H1 (cell line): Measurements from ENCODE around the gene YIF1A. TPM values are rescaled to one million over a fixed set of nuclear protein-coding genes. Genes with fewer than 3 reads are reported as not detected.

Experiments
- CTCF ChIA-PET: fragments of 300-600 bp; sonication (Branson Sonifier 250); formaldehyde crosslinking; loops from one replicate; lab custom pipeline; 2021; ENCODE audit not compliant: partially characterized antibody; lab: Charles Lee
- POLR2A ChIA-PET: fragments of 300-600 bp; sonication (Branson Sonifier 250); formaldehyde crosslinking; loops from one replicate; lab custom pipeline; 2021; ENCODE audit warnings: inconsistent platforms; ENCODE audit not compliant: partially characterized antibody; lab: Charles Lee
- DNase-seq, 2 experiments: peaks; one replicate each; pipeline versions ENCODE4 v3.0.0 to v3.0.0-alpha.2; 2010 to 2022; ENCODE audit warnings: low spot score in 2 of 2, low read depth in 1 of 2, mixed read lengths in 1 of 2
- FAIRE-seq: peaks from 2 replicates; lab custom pipeline; 2011; peaks lifted over from hg19 to GRCh38; lab: Jason Lieb, UNC
- H2AFZ ChIP-seq: 2 replicates; pipeline ENCODE4 v1.8.1; 2012; ENCODE audit warnings: low read length, inconsistent platforms
- H2AK5ac ChIP-seq: 2 replicates; pipeline ENCODE4 v1.6.1; 2013; ENCODE audit warnings: low read depth, low read length
- H2BK120ac ChIP-seq: replicated peaks from 2 replicates; pipeline ENCODE3; 2013; ENCODE audit warnings: low read depth, low read length, inconsistent platforms
- H2BK12ac ChIP-seq: 2 replicates; pipeline ENCODE4 v1.6.1; 2013; ENCODE audit warnings: low read depth, low read length
- H2BK15ac ChIP-seq: 2 replicates; pipeline ENCODE4 v1.6.1; 2013; ENCODE audit warnings: low read length
- H2BK20ac ChIP-seq: 2 replicates; pipeline ENCODE4 v1.6.1; 2013; ENCODE audit warnings: low read length
- H2BK5ac ChIP-seq: 2 replicates; pipeline ENCODE4 v1.6.1; 2013; ENCODE audit warnings: low read depth, low read length
- H3K14ac ChIP-seq: 2 replicates; pipeline ENCODE4 v1.6.1; 2013; ENCODE audit warnings: inconsistent platforms; ENCODE audit not compliant: insufficient read length
- H3K18ac ChIP-seq: 2 replicates; pipeline ENCODE4 v1.6.1; 2013; ENCODE audit warnings: low read length; ENCODE audit errors: extremely low read depth
- H3K23ac ChIP-seq: 2 replicates; pipeline ENCODE4 v1.6.1; 2013; ENCODE audit warnings: inconsistent platforms; ENCODE audit not compliant: insufficient read length
- H3K23me2 ChIP-seq: 2 replicates; pipeline ENCODE4 v1.6.1; 2013; ENCODE audit warnings: low read depth, low read length
- H3K27ac ChIP-seq: 2 replicates; pipeline ENCODE4 v1.6.1; 2011; ENCODE audit warnings: low read depth, low read length, inconsistent platforms
- H3K27me3 ChIP-seq, 4 experiments: replicated peaks in 1 of 4; 1 replicate in 1 of 4; 2 replicates in 3 of 4; pipeline versions ENCODE4 v1.6.1 to v1.8.1; 2011 to 2013; ENCODE audit warnings: low read length in 3 of 4, mild to moderate bottlenecking in 3 of 4, inconsistent platforms in 2 of 4, mixed read lengths in 2 of 4, moderate library complexity in 1 of 4; ENCODE audit not compliant: control insufficient read depth in 3 of 4, insufficient read depth in 3 of 4; ENCODE audit errors: extremely low read depth in 1 of 4
- H3K36me3 ChIP-seq, 4 experiments: 2 replicates each; pipeline versions ENCODE4 v1.6.1 to v1.8.1; 2011 to 2013; ENCODE audit warnings: mild to moderate bottlenecking in 4 of 4, low read length in 3 of 4, moderate library complexity in 2 of 4, control low read depth in 1 of 4, inconsistent platforms in 1 of 4; ENCODE audit not compliant: insufficient read depth in 4 of 4, control insufficient read depth in 2 of 4
- H3K4ac ChIP-seq: replicated peaks from 2 replicates; pipeline ENCODE3; 2013; ENCODE audit warnings: low read length, low read depth, mixed read lengths, inconsistent platforms; ENCODE audit not compliant: insufficient read length
- H3K4me1 ChIP-seq, 4 experiments: replicated peaks in 1 of 4; 1 replicate in 1 of 4; 2 replicates in 3 of 4; pipeline versions ENCODE4 v1.6.1 to v1.8.1; 2011 to 2013; ENCODE audit warnings: low read length in 3 of 4, inconsistent platforms in 2 of 4, mixed read lengths in 1 of 4; ENCODE audit not compliant: insufficient read depth in 4 of 4, control insufficient read depth in 3 of 4
- H3K4me2 ChIP-seq, 2 experiments: 2 replicates each; pipeline versions ENCODE4 v1.6.1 to v1.8.1; 2011 to 2013; ENCODE audit warnings: low read depth in 2 of 2, low read length in 2 of 2, control low read depth in 1 of 2, inconsistent platforms in 1 of 2, mild to moderate bottlenecking in 1 of 2; ENCODE audit not compliant: insufficient read depth in 1 of 2
- H3K4me3 ChIP-seq, 4 experiments: fragments of 200-600, 300-600 bp in 1 of 4; sonication (generic), shearing (Covaris generic), sonication (Bioruptor Twin) in 1 of 4; 2 replicates each; pipeline versions ENCODE4 v1.5.1 to v1.8.1; 2011 to 2016; ENCODE audit warnings: low read length in 4 of 4, low read depth in 3 of 4, control low read depth in 2 of 4, inconsistent platforms in 2 of 4, mild to moderate bottlenecking in 2 of 4, mixed read lengths in 1 of 4, moderate library complexity in 1 of 4; ENCODE audit not compliant: insufficient read depth in 2 of 4; ENCODE audit errors: extremely low read depth in 1 of 4
- H3K56ac ChIP-seq: replicated peaks from 2 replicates; pipeline ENCODE3; 2013; ENCODE audit warnings: low read depth, mild to moderate bottlenecking, mixed read lengths, low read length, inconsistent platforms; ENCODE audit not compliant: insufficient read length
- H3K79me1 ChIP-seq: 2 replicates; pipeline ENCODE4 v1.6.1; 2013; ENCODE audit warnings: low read depth, low read length, control low read depth
- H3K79me2 ChIP-seq, 2 experiments: 2 replicates each; pipeline versions ENCODE4 v1.6.1 to v1.8.1; 2012 to 2013; ENCODE audit warnings: low read length in 2 of 2, mild to moderate bottlenecking in 2 of 2, inconsistent platforms in 1 of 2; ENCODE audit not compliant: insufficient read depth in 2 of 2, control insufficient read depth in 1 of 2
- H3K9ac ChIP-seq, 4 experiments: replicated peaks in 1 of 4; 1 replicate in 1 of 4; 2 replicates in 3 of 4; pipeline versions ENCODE4 v1.6.1 to v1.8.1; 2011 to 2013; ENCODE audit warnings: low read depth in 3 of 4, low read length in 3 of 4, control low read depth in 2 of 4, mild to moderate bottlenecking in 2 of 4, moderate library complexity in 2 of 4, inconsistent platforms in 1 of 4; ENCODE audit errors: extremely low read depth in 1 of 4
- H3K9me3 ChIP-seq, 2 experiments: 2 replicates each; pipeline versions ENCODE4 v1.6.1 to v1.8.1; 2012 to 2013; ENCODE audit warnings: mild to moderate bottlenecking in 2 of 2, moderate library complexity in 2 of 2, control low read depth in 1 of 2, inconsistent platforms in 1 of 2, low read depth in 1 of 2, low read length in 1 of 2, mixed read lengths in 1 of 2; ENCODE audit not compliant: insufficient read depth in 2 of 2
- H4K20me1 ChIP-seq, 2 experiments: replicated peaks in 1 of 2; 2 replicates each; pipeline versions ENCODE3 to v1.8.1; 2011 to 2013; ENCODE audit warnings: inconsistent platforms in 2 of 2, low read length in 2 of 2, mild to moderate bottlenecking in 1 of 2; ENCODE audit not compliant: insufficient read depth in 2 of 2, control insufficient read depth in 1 of 2
- H4K5ac ChIP-seq: 2 replicates; pipeline ENCODE4 v1.6.1; 2013; ENCODE audit warnings: low read length, low read depth, mixed read lengths, inconsistent platforms; ENCODE audit not compliant: insufficient read length
- H4K8ac ChIP-seq: 2 replicates; pipeline ENCODE4 v1.8.0; 2013; ENCODE audit warnings: mild to moderate bottlenecking, moderate library complexity, low read length, inconsistent platforms; ENCODE audit not compliant: insufficient read depth; ENCODE audit errors: extremely low read depth
- H4K91ac ChIP-seq: replicated peaks from 2 replicates; pipeline ENCODE3; 2013; ENCODE audit warnings: low read length, mixed read lengths, inconsistent platforms; ENCODE audit not compliant: insufficient read length
- CBX5 ChIP-seq: fragments of 300-800, 300-1000 bp; sonication (generic); IDR thresholded peaks from 2 replicates; pipeline ENCODE4 v1.7.1; 2016; ENCODE audit warnings: antibody characterized with exemption, low read length, low read depth
- EZH2 ChIP-seq: fragments of 200-600 bp; sonication (generic); IDR thresholded peaks from 2 replicates; pipeline ENCODE4 v1.7.1; 2012; ENCODE audit warnings: low read depth, mild to moderate bottlenecking, moderate library complexity, low read length, inconsistent platforms; ENCODE audit not compliant: severe bottlenecking
- KDM4A ChIP-seq: IDR thresholded peaks from one replicate; pipeline ENCODE4 v1.7.1; 2012; ENCODE audit warnings: low read depth, mild to moderate bottlenecking, moderate library complexity, low read length, inconsistent platforms; ENCODE audit not compliant: severe bottlenecking
- MAX ChIP-seq: IDR thresholded peaks from 2 replicates; pipeline ENCODE4 v1.6.1; 2012; ENCODE audit warnings: inconsistent platforms
- NANOG ChIP-seq: IDR thresholded peaks from 2 replicates; pipeline ENCODE4 v1.6.1; 2011; ENCODE audit warnings: low read length, low read depth, mild to moderate bottlenecking, inconsistent platforms; ENCODE audit not compliant: insufficient read depth, poor library complexity, severe bottlenecking
- PHF8 ChIP-seq: fragments of 200-600 bp; sonication (generic); conservative IDR thresholded peaks from 2 replicates; pipeline ENCODE4 v1.7.1; 2012; ENCODE audit warnings: low read depth, mild to moderate bottlenecking, inconsistent platforms, low read length, moderate library complexity
- POLR2A ChIP-seq, 2 experiments: IDR thresholded peaks; 1 replicate in 1 of 2; 2 replicates in 1 of 2; pipeline ENCODE4 v1.6.1; 2011; ENCODE audit warnings: low read depth in 2 of 2, low read length in 2 of 2, mild to moderate bottlenecking in 2 of 2; ENCODE audit errors: control extremely low read depth in 1 of 2
- POLR2AphosphoS5 ChIP-seq: IDR thresholded peaks from 2 replicates; pipeline ENCODE4 v1.6.1; 2011; ENCODE audit warnings: low read depth, low read length
- RBBP5 ChIP-seq: IDR thresholded peaks from 2 replicates; pipeline ENCODE4 v1.7.1; 2012; ENCODE audit warnings: low read depth, mild to moderate bottlenecking, inconsistent platforms, low read length, moderate library complexity, borderline replicate concordance
- RNF2 ChIP-seq: fragments of 200-900, 300-1000 bp; sonication (generic); IDR thresholded peaks from 2 replicates; pipeline ENCODE4 v1.7.1; 2016; ENCODE audit warnings: borderline replicate concordance, low read depth, mild to moderate bottlenecking, antibody characterized with exemption, low read length; ENCODE audit not compliant: poor library complexity, severe bottlenecking; ENCODE audit errors: missing control alignments
- SRF ChIP-seq: IDR thresholded peaks from 2 replicates; pipeline ENCODE4 v1.6.1; 2011; ENCODE audit warnings: mild to moderate bottlenecking, low read depth, low read length, moderate library complexity
- TAF1 ChIP-seq: IDR thresholded peaks from 2 replicates; pipeline ENCODE4 v1.6.1; 2011; ENCODE audit warnings: mild to moderate bottlenecking, low read depth, low read length
- TEAD4 ChIP-seq: IDR thresholded peaks from 2 replicates; pipeline ENCODE4 v1.6.1; 2012; ENCODE audit warnings: low read depth, low read length, inconsistent platforms, mixed read lengths
- YY1 ChIP-seq: IDR thresholded peaks from 2 replicates; pipeline ENCODE4 v1.6.1; 2011; ENCODE audit warnings: low read depth, mild to moderate bottlenecking, low read length
- WGBS, 2 experiments: shearing (Covaris generic) in 1 of 2; methylation state at CpG; one replicate each; pipeline versions ENCODE4 v1.1.6 to v1.1.7; 2013 to 2015; ENCODE audit warnings: low lambda C conversion rate in 2 of 2, mixed read lengths in 2 of 2, inconsistent platforms in 1 of 2, low coverage in 1 of 2, missing lambda C conversion rate in 1 of 2; ENCODE audit not compliant: insufficient replicate concordance in 2 of 2, insufficient coverage in 1 of 2, insufficient read length in 1 of 2; ENCODE audit errors: extremely low coverage in 1 of 2, missing lambda C conversion rate in 1 of 2; 5-methylcytosine and 5-hydroxymethylcytosine counted together
- polyA plus RNA-seq, 7 experiments: library from polyadenylated mRNA; depleted of rRNA in 3 of 7; stranded (reverse) in 5 of 7; unstranded in 2 of 7; fragments of >200 nt in 5 of 7; fragments of 200-250 nt in 2 of 7; gene quantifications; 1 replicate in 5 of 7; 2 replicates in 1 of 7; 4 replicates in 1 of 7; pipeline versions ENCODE4 v1.2.1 to v1.2.3, GENCODE V29; 2011 to 2013; ENCODE audit warnings: missing spikeins in 2 of 7, mixed read lengths in 2 of 7
- total RNA-seq: library from RNA; stranded (reverse); fragmentation: NEBNext Ultra II Directional; extraction: Animal tissue kit (Norgen Biotek cat#: 25700); gene quantifications from 2 replicates; pipeline ENCODE4 v1.2.1, GENCODE V29; 2021

Gene YIF1A
- total and polyA plus RNA-seq, 2 of the 8 experiments (the other 6 are each of a cell fraction or from before 2014, with no cell fraction given): 70.1 to 178 TPM

DNA sequence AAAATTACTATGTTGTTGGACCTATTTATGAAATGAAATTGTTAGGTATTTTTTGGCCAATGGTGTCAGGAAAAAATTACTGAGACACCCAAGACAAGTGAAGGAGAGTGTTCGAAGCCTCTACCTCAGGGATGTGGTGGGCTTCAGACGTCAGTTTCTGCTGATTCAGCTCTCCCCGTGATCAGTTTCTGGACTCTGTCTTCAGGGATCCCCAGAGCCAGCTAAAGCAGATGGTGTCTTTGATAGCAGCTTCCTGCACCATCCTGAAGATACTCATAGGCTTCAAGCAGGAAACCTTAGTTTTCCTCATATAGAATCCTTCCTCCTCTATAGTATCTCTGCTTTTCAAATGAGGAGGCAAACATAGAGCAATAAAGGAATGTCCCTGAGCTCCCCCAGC, 20.5 kb upstream of the YIF1A start:
- ChIA-PET POLR2A (interaction anchor here (1.2 to 4.1 kb wide), 4 partner anchors 14 to 61 kb away, joined by 4 to 16 read pairs (median 5); partner anchors contain the start of gene BRMS1), CTCF (interaction anchor here (1.0 to 11.7 kb wide), 7 partner anchors 8 to 35 kb away, joined by 4 to 242 read pairs (median 57); partner anchors contain the start of genes BRMS1, RIN1, TMEM151A and YIF1A)
- FAIRE-seq (no peak), DNase-seq (no peak)
- Histone ChIP-seq H3K56ac (no peak overlapping the region), H4K91ac (no peak overlapping the region), H3K4me1 (peaks cover 3 to 13% (median 6%) of the 10 kb centered on the region in 4 experiments; a peak in 6 of 7 replicates), H4K20me1 (no peaks in the 10 kb centered on the region), H4K8ac (no peak overlapping the region), H2AFZ (no peak overlapping the region), H3K23ac (no peak overlapping the region), H2BK20ac (no peak overlapping the region), H3K9me3 (no peaks in the 10 kb centered on the region), H3K79me1 (no peaks in the 10 kb centered on the region), H4K5ac (no peak overlapping the region), H2AK5ac (no peak overlapping the region), H3K4me3 (no peak overlapping the region), H3K36me3 (no peaks in the 10 kb centered on the region), H2BK12ac (0 out of 2 replicates have a peak overlapping the region, but pooled peaks have one; percentile 23), H2BK5ac (no peak overlapping the region), H3K4ac (no peak overlapping the region), H3K27ac (no peak overlapping the region), H3K14ac (no peak overlapping the region), H3K23me2 (peaks cover 8% of the 10 kb centered on the region), H2BK15ac (no peak overlapping the region), H3K9ac (no peak overlapping the region), H3K27me3 (peaks cover 0 to 3% (median 0%) of the 10 kb centered on the region in 4 experiments; a peak in 2 of 7 replicates), H3K18ac (no peak overlapping the region), H3K79me2 (no peaks in the 10 kb centered on the region), H3K4me2 (no peak overlapping the region), H2BK120ac (no peak overlapping the region)
- WGBS, 2 experiments: 77% methylated on average over 3 of the region's 3 CpGs; no CpG with 5 or more reads in 1 of the 2 experiments
- no peak for TF ChIP-seq SRF
- no peak for TF ChIP-seq RBBP5
- no peak for TF ChIP-seq YY1
- no peak for TF ChIP-seq NANOG
- no peak for TF ChIP-seq CBX5
- no peak for TF ChIP-seq MAX
- no peak for TF ChIP-seq POLR2AphosphoS5
- TF ChIP-seq PHF8: no peak
- TF ChIP-seq EZH2: no peak
- TF ChIP-seq POLR2A (IDR thresholded peaks at IDR 0.05; ENCODE audit: control extremely low read depth in 1 of 2, low read depth in 2 of 2, low read length in 2 of 2): no peak
- TF ChIP-seq RNF2: no peak
- no peak for TF ChIP-seq KDM4A
- no peak for TF ChIP-seq TAF1
- no peak for TF ChIP-seq TEAD4
